Endometrial microvascular endothelial cells (primary cell): ENCODE data around the gene CYTIP. TPM values are rescaled to one million over a fixed set of nuclear protein-coding genes. Genes with fewer than 3 reads are reported as not detected.
"Not testable (repeated sequence)": the region's sequence is repeated elsewhere in the genome, so short reads cannot be mapped to it uniquely, and the experiment has no call there.

Source experiments
- in situ Hi-C: cut with HindIII; loops from 2 replicates; pipeline ENCODE4 v1.10.0; 2017; ENCODE audit warnings: low sequenced_read_pairs, low pct_unique_long_range_greater_than_20kb; ENCODE audit errors: inconsistent ontology term
- total RNA-seq: library from RNA; depleted of rRNA; stranded (reverse); fragments of >200 nt; gene quantifications from one replicate; pipeline ENCODE4 v1.2.3, GENCODE V29; 2015; ENCODE audit errors: inconsistent ontology term

The CYTIP gene
- total RNA-seq, 1 donor from 2014 or later, result not detected

- in situ Hi-C loops, result no loop called here
Measured at GRCh38 chr2:157431176-157431575, 12.7 kb downstream of the CYTIP start.

GRCh38 chr2:157428500-157429175 is 15.3 kb downstream of the CYTIP start:
- in situ Hi-C loops, result no loop called here

- in situ Hi-C loops, result no loop called here
Measured at GRCh38 chr2:157427922-157428303, 16.0 kb downstream of the CYTIP start.

DNA sequence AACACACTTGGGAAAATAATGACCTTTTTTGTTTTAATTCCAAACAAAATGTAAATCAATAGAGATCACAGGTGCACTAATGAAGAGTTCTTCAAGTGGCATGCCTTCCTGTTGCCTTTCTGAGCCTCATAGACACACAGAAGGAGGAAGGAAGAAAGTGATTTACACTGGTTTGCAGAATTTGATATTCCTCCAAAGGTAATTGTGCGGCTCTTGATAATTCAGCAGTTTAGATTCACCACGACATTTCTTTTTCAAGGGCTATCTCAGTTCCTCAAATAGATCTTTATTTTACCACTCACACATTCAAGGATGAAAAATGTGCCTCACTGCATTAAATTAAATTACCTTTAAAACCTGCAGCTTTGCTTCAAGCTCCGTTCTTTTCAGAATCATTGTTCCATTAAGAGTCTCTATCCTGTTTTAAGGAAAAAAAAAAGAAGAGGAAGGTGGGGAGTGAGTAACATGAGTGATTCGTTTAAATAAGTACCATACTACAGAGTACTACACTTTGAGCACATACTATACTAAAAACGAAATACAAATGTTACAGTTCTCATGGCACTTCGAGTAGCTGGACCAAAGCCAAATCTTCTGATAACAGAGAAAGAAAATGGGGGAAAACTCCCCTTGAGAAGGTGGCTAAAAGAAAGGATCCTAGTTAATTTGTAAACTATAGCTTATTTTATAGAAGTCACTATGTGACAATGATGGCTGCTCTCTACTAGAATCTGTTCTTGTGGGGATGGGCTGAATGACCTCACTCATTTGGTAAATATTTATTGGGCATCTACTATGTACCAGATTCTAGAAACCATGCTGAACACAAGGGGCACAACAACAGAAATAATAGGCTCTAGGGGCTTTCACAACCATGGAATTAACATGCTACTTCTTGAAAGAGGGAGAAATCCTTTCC is 16.6 kb downstream of the CYTIP start:
- in situ Hi-C loops, result no loop called here

DNA sequence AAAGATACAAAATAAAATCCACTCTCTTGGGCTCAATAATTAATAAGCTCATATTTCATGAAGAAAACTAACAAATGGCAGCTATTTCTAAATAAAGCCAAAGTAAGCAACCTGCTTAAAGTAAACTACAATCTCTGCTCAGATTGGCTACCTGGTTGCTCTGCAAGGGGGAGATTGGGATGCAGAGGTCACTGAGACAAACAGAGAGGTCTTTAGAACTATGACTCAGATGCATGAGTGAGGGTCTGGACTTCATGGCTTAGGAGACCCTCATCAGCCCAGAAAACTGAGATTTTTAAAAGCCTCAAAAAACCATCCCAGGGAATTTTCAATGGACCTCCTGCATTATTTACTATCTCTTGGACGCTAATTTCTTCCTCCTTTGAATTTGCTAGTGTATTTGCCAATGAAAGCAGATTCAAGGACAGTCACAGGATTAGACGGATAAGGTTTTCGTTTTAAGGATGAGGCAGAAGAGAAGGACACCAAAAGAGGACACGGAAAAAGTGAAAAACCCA is 17.4 kb downstream of the CYTIP start:
- in situ Hi-C loops, result no loop called here

GRCh38 chr2:157424374-157424773 is 19.5 kb downstream of the CYTIP start:
- in situ Hi-C loops, result no loop called here

- in situ Hi-C loops, result no loop called here
Measured at GRCh38 chr2:157421964-157422363, 21.9 kb downstream of the CYTIP start.

GRCh38 chr2:157421331-157421944 is 22.5 kb downstream of the CYTIP start:
- in situ Hi-C loops, result no loop called here

DNA sequence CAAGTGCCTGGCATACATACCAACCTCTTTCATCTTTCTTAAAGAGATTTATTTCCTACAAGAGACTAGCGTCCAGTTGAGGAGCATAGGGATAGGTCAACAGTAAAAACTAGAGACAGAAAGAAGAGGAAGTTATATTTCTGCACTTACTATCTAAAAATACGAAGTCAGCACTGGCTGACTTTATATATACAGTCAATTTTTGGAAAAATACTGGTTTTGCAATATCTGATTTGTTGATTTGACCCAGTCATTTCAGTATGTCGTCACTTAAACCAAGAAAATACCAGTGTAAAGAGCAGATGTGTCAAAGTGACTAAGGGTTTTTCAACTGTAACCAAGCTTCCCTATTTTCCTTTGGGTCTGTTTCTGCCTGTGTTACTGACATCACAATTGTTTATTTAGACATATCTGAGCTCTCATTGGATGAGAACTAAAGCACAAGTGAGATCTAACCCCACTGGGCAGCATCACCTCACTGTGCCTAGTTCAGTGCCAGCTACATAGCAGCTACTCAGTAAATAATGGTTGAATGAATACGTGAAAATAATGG is 23.0 kb downstream of the CYTIP start:
- in situ Hi-C loops, result no loop called here

GRCh38 chr2:157419031-157419575 is 24.8 kb downstream of the CYTIP start:
- in situ Hi-C loops, result no loop called here

- in situ Hi-C loops, result no loop called here
Measured at GRCh38 chr2:157418239-157418641, 25.6 kb downstream of the CYTIP start.

DNA sequence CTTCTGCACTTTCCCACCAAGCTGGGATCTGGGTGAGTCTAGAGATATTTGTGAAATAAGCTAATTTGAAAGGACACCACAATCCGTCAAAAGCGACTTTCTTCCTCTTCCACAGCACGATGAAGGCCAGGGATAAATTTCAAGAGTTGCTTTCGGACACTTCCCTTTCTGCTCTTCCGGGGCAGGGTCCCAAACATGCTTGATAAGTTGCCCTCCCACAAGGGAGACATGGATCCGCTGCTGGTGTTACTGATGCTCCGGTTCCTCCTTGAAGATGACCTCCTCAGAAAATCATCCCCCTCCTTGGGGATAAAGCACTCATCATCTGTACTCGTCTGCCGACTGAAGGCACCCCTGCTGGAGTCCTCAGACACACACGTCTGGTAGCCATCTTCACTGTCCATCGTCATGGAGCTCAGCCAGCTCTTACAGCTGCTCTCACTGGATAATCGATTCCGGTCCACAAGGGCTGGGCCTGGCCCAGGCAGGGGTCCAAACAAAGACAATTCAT is 28.2 kb downstream of the CYTIP start:
- in situ Hi-C loops, result no loop called here

GRCh38 chr2:157414050-157414449 is 29.8 kb downstream of the CYTIP start:
- in situ Hi-C loops, result no loop called here

DNA sequence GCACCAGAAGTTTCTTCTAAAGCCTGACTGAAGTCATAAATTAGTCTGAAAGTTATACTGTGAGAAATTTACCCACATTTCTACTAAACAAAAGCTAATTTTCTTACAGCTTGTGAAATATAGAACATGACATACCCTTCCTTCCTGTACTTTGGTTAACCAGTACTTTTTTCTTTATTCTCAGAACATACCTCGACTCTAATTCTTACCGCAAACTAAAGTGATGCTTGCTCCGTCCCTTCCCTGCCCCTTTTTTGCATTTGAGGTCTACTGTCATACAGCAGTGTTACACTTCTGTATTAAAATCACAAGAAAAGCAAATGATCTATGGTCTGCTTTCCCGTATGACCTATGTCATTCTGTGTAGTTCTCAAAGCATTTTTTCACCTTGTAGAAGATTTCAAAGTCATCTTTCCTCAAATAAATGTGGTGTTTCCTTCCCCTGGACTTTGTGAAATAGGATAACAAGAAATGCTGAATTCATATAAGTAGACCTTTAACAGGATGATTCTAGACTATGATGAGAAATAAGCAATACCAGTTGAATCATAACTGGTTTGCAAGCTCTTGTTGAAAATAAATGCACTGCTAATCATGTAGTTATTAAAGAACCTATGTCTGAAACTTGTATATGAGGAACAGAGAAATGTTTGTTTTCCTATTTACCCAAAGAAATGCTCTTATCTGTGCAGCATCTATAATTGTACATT is 30.4 kb downstream of the CYTIP start:
- in situ Hi-C loops, result no loop called here

- in situ Hi-C loops, result no loop called here
Measured at GRCh38 chr2:157411624-157412336, 32.1 kb downstream of the CYTIP start.

DNA sequence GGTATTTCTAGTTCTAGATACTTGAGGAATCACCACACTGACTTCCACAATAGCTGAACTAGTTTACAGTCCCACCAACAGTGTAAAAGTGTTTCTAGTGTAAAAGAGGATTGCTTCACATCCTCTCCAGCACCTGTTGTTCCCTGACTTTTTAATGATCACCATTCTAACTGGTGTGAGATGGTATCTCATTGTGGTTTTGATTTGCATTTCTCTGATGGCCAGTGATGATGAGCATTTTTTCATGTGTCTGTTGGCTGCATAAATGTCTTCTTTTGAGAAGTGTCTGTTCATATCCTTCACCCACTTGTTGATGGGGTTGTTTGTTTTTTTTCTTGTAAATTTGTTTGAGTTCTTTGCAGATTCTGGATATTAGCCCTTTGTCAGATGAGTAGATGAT is 38.5 kb downstream of the CYTIP start:
- in situ Hi-C loops, result not testable (repeated sequence)

DNA sequence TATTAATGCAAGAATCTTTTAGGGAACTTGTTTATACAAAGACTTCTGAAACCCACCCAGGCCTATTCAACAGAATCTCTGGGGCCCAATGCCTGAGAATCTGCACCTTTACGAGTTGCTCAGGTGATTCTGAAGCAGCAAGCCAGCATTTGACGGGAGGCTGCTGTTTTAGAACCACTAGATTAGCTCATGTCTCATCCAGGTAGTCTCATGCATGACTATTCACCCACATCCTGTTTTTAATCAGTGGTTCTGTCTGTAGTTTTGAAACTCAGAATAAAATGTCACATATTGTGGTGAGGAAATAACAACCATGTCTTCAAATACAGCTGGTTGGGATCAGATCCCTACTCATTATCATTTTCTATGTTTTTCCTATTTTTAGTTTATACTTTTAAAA is 39.5 kb downstream of the CYTIP start:
- in situ Hi-C loops, result no loop called here
